Activated naive CD8-positive, alpha-beta T cell treated with anti-CD3 and anti-CD28 coated beads, Interleukin-2, amount 10 ng/mL, durations not matched to agents 7 days and 5 days (primary cell): ENCODE measurements around the gene FBN3. TPM values are rescaled to one million over a fixed set of nuclear protein-coding genes. Genes with fewer than 3 reads are reported as not detected.

Experiments used
- total RNA-seq, 2 experiments: library from RNA; stranded (reverse); gene quantifications; one replicate each; pipeline ENCODE4 v1.2.3, GENCODE V29; 2021

FBN3 gene
- total RNA-seq, 2 experiments from 2014 or later = 0.03 to 0.50 TPM

Other genes starting within 250 kb of the FBN3 start
- 10 to 100 TPM; 46.8 to 46.9 TPM for gene MAP2K7, start 245.7 kb downstream of the FBN3 start, total RNA-seq
- 1 to 10 TPM; 2.2 to 3.6 TPM for gene TGFBR3L, start 234.8 kb downstream of the FBN3 start, total RNA-seq
- gene SNAPC2, start 229.3 kb downstream of the FBN3 start, total RNA-seq = 10 to 100 TPM; 18.3 to 20.7 TPM
- not detected for gene CTXN1, start 223.5 kb downstream of the FBN3 start, total RNA-seq
- 10 to 100 TPM; 66.6 to 67.8 TPM for gene TIMM44, start 205.9 kb downstream of the FBN3 start, total RNA-seq
- 10 to 100 TPM; 90.9 to 91.5 TPM for gene ELAVL1, start 144.0 kb downstream of the FBN3 start, total RNA-seq
- gene CCL25, start 96.8 kb downstream of the FBN3 start, total RNA-seq = 10 to 100 TPM; 15.9 to 19.0 TPM
- 10 to 100 TPM; 32.5 to 32.8 TPM for gene CERS4, start 59.8 kb upstream of the FBN3 start, total RNA-seq
- gene CD320, start 158.8 kb upstream of the FBN3 start, total RNA-seq = 10 to 100 TPM; 36.1 to 38.4 TPM
- 10 to 100 TPM; 53.8 to 59.0 TPM for gene NDUFA7, start 171.8 kb upstream of the FBN3 start, total RNA-seq
- 1,000 to 10,000 TPM; 1,838 to 1,917 TPM for gene RPS28, start 171.9 kb upstream of the FBN3 start, total RNA-seq
- 1 to 10 TPM; 4.5 to 4.8 TPM for gene KANK3, start 193.7 kb upstream of the FBN3 start, total RNA-seq
- under 1 TPM in 1 of 2 experiments, not detected in 1; 0.64 TPM for gene ANGPTL4, start 214.6 kb upstream of the FBN3 start, total RNA-seq
- gene RAB11B, start 240.8 kb upstream of the FBN3 start, total RNA-seq = 100 to 1,000 TPM in 1 of 2 experiments, 10 to 100 TPM in 1; 98.8 to 103 TPM